ENCODE results near the gene UACA. TPM values are rescaled to one million over a fixed set of nuclear protein-coding genes. Genes with fewer than 3 reads are reported as not detected.

The UACA gene
- total RNA-seq, 3 donors from 2014 or later (not counting 1 experiment from before 2014, with no cell fraction given): 1.1 to 3.1 (median 2.1) TPM

- Mint-ChIP-seq H3K27ac (no peak overlapping the region), H3K36me3 (no peaks in the 10 kb centered on the region), H3K4me1 (no peaks in the 10 kb centered on the region), H3K4me3 (no peak overlapping the region), H3K27me3 (ENCODE audit: low read depth in 2 of 2) (peaks cover 3 to 7% of the 10 kb centered on the region in 2 donors), H3K9me3 (no peaks in the 10 kb centered on the region)
- intact Hi-C loops (cut with micrococcal nuclease): no loop called here
- no CpG with 5 or more reads among the region's 2 CpGs for WGBS (ENCODE audit: insufficient coverage)
- Histone ChIP-seq H3K4me3 (ENCODE audit: low read length) (no peak overlapping the region), H3K27me3 (ENCODE audit: control insufficient read depth, insufficient read depth, low read length) (peaks cover 8% of the 10 kb centered on the region), H3K27ac (ENCODE audit: low read length) (no peak overlapping the region), H3K9me3 (ENCODE audit: control insufficient read depth, insufficient read depth, low read length) (no peaks in the 10 kb centered on the region), H3K4me1 (ENCODE audit: control insufficient read depth, insufficient read depth, low read length) (no peaks in the 10 kb centered on the region), H3K36me3 (ENCODE audit: control insufficient read depth, insufficient read depth, low read length) (no peaks in the 10 kb centered on the region)
- DNase-seq (no peak), ATAC-seq (no peak)
- no peak for TF ChIP-seq CTCF (IDR thresholded peaks at IDR 0.05)
Measured at GRCh38 chr15:70690491-70691276, 72.7 kb downstream of the UACA start.

GRCh38 chr15:70690021-70690420 is 73.3 kb downstream of the UACA start:
- H3K36me3 Mint-ChIP-seq: no peaks in the 10 kb centered on the region
- H3K4me1 Mint-ChIP-seq: no peaks in the 10 kb centered on the region
- intact Hi-C loops (cut with micrococcal nuclease): no loop called here
- H3K36me3 ChIP-seq (ENCODE audit: control insufficient read depth, insufficient read depth, low read length): no peaks in the 10 kb centered on the region
- DNase-seq (no peak), ATAC-seq (no peak)
- 100% methylated on average over 1 of the region's 2 CpGs for WGBS (ENCODE audit: insufficient coverage)
- TF ChIP-seq CTCF (IDR thresholded peaks at IDR 0.05): no peak
- H3K4me3 Mint-ChIP-seq: no peak overlapping the region
- H3K4me1 ChIP-seq (ENCODE audit: control insufficient read depth, insufficient read depth, low read length): no peaks in the 10 kb centered on the region
- peaks cover 3 to 7% of the 10 kb centered on the region in 2 donors for H3K27me3 Mint-ChIP-seq (ENCODE audit: low read depth in 2 of 2)
- H3K9me3 Mint-ChIP-seq: no peaks in the 10 kb centered on the region
- no peak overlapping the region for H3K27ac ChIP-seq (ENCODE audit: low read length)
- H3K4me3 ChIP-seq (ENCODE audit: low read length): no peak overlapping the region
- no peaks in the 10 kb centered on the region for H3K9me3 ChIP-seq (ENCODE audit: control insufficient read depth, insufficient read depth, low read length)
- no peak overlapping the region for H3K27ac Mint-ChIP-seq
- H3K27me3 ChIP-seq (ENCODE audit: control insufficient read depth, insufficient read depth, low read length): peaks cover 6% of the 10 kb centered on the region

- Mint-ChIP-seq H3K27ac (no peak overlapping the region), H3K27me3 (ENCODE audit: low read depth in 2 of 2) (peaks cover 6 to 14% of the 10 kb centered on the region in 2 donors), H3K9me3 (no peaks in the 10 kb centered on the region), H3K36me3 (no peaks in the 10 kb centered on the region), H3K4me1 (no peaks in the 10 kb centered on the region), H3K4me3 (no peak overlapping the region)
- WGBS (ENCODE audit: insufficient coverage): 97% methylated on average over 2 of the region's 3 CpGs
- no peaks in the 10 kb centered on the region for H3K36me3 ChIP-seq (ENCODE audit: control insufficient read depth, insufficient read depth, low read length)
- H3K4me1 ChIP-seq (ENCODE audit: control insufficient read depth, insufficient read depth, low read length): no peaks in the 10 kb centered on the region
- intact Hi-C loops (cut with micrococcal nuclease): no loop called here
- no peak for TF ChIP-seq CTCF (IDR thresholded peaks at IDR 0.05)
- no peak for DNase-seq
- H3K27ac ChIP-seq (ENCODE audit: low read length): no peak overlapping the region
- H3K27me3 ChIP-seq (ENCODE audit: control insufficient read depth, insufficient read depth, low read length): peaks cover 4% of the 10 kb centered on the region
- H3K4me3 ChIP-seq (ENCODE audit: low read length): no peak overlapping the region
- no peak for ATAC-seq
- H3K9me3 ChIP-seq (ENCODE audit: control insufficient read depth, insufficient read depth, low read length): no peaks in the 10 kb centered on the region
Measured at GRCh38 chr15:70687482-70687881, 75.9 kb downstream of the UACA start.

- Mint-ChIP-seq H3K4me3 (no peak overlapping the region), H3K27me3 (ENCODE audit: low read depth in 2 of 2) (peaks cover 10 to 13% of the 10 kb centered on the region in 2 donors), H3K27ac (no peak overlapping the region), H3K4me1 (peaks cover 5% of the 10 kb centered on the region in 2 donors), H3K36me3 (no peaks in the 10 kb centered on the region), H3K9me3 (no peaks in the 10 kb centered on the region)
- intact Hi-C loops (cut with micrococcal nuclease): no loop called here
- TF ChIP-seq CTCF (IDR thresholded peaks at IDR 0.05): no peak
- DNase-seq (no peak), ATAC-seq (no peak)
- Histone ChIP-seq H3K9me3 (ENCODE audit: control insufficient read depth, insufficient read depth, low read length) (no peaks in the 10 kb centered on the region), H3K27ac (ENCODE audit: low read length) (no peak overlapping the region), H3K36me3 (ENCODE audit: control insufficient read depth, insufficient read depth, low read length) (no peaks in the 10 kb centered on the region), H3K27me3 (ENCODE audit: control insufficient read depth, insufficient read depth, low read length) (peaks cover 2% of the 10 kb centered on the region), H3K4me3 (ENCODE audit: low read length) (no peak overlapping the region), H3K4me1 (ENCODE audit: control insufficient read depth, insufficient read depth, low read length) (no peaks in the 10 kb centered on the region)
- WGBS (ENCODE audit: insufficient coverage): 89% methylated on average over 6 of the region's 6 CpGs
Measured at GRCh38 chr15:70680817-70681216, 82.5 kb downstream of the UACA start.
